ENCODE measurements around the gene PRKD1. TPM values are rescaled to one million over a fixed set of nuclear protein-coding genes. Genes with fewer than 3 reads are reported as not detected.

Gene PRKD1
- total and polyA plus RNA-seq, 2 donors (not counting 1 experiment from before 2014, with no cell fraction given): 0.03 to 4.3 TPM

DNA sequence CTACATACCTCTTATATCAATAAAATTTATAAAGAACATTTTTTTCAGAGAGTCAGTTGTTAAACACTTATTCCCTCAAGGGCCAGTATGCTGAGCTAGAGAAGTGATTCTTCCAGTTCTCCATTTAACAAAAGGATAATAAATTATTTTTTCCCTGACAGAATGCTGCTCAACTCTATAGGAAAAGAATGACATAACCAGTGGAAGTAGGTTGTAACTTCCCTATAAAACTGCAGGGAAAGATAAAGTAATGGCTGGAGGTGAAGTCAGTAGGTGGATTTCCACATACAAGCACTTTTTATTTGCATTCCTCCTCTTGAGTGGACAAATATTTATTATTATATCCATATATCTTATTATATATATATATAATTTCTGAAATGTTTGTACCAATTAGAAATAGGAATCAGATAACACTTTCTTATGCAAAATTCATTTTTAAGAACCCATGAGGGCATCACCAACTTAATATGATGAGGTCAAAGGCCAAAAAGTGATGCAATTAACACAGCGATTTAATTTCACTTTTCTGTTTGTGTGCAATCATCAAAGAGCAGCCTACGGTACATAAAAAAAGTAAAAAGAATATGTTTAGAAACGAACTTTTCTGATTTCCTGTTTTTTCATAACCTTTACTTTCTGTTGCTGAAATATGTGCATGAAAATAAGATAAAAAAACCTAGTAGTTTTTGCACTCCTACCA, 175.3 kb downstream of the PRKD1 start:
- WGBS (ENCODE audit: insufficient coverage): no CpG with 5 or more reads among the region's 3 CpGs
- TF ChIP-seq, protein P1, sequence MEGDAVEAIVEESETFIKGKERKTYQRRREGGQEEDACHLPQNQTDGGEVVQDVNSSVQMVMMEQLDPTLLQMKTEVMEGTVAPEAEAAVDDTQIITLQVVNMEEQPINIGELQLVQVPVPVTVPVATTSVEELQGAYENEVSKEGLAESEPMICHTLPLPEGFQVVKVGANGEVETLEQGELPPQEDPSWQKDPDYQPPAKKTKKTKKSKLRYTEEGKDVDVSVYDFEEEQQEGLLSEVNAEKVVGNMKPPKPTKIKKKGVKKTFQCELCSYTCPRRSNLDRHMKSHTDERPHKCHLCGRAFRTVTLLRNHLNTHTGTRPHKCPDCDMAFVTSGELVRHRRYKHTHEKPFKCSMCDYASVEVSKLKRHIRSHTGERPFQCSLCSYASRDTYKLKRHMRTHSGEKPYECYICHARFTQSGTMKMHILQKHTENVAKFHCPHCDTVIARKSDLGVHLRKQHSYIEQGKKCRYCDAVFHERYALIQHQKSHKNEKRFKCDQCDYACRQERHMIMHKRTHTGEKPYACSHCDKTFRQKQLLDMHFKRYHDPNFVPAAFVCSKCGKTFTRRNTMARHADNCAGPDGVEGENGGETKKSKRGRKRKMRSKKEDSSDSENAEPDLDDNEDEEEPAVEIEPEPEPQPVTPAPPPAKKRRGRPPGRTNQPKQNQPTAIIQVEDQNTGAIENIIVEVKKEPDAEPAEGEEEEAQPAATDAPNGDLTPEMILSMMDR (IDR thresholded peaks at IDR 0.05): no peak
- no peak for TF ChIP-seq EZH2 (IDR thresholded peaks at IDR 0.05; ENCODE audit: borderline replicate concordance, insufficient read depth, low read depth, low read length, poor library complexity, severe bottlenecking)
- Mint-ChIP-seq H3K27ac (no peak overlapping the region), H3K4me3 (no peak overlapping the region), H3K4me1 (no peaks in the 10 kb centered on the region), H3K27me3 (no peaks in the 10 kb centered on the region), H3K9me3 (ENCODE audit: insufficient read depth) (peaks cover 5% of the 10 kb centered on the region)
- ChIA-PET POLR2A (no interaction called here), CTCF (no interaction called here)
- Histone ChIP-seq H3K27me3 (replicated peaks in 1 of 4; ENCODE audit: control extremely low read depth in 1 of 4, control insufficient read depth in 3 of 4, insufficient read depth in 4 of 4, low read length in 3 of 4) (no peaks in the 10 kb centered on the region), H3K9me3 (ENCODE audit: control extremely low read depth in 1 of 3, control insufficient read depth in 2 of 3, insufficient read depth in 1 of 3, low read length in 2 of 3) (no peaks in the 10 kb centered on the region), H3K36me3 (replicated peaks in 1 of 2; ENCODE audit: control extremely low read depth in 1 of 2, control insufficient read depth in 1 of 2, extremely low read depth in 1 of 2, insufficient read depth in 2 of 2, low read length in 1 of 2) (no peaks in the 10 kb centered on the region), H3K4me2 (replicated peaks; ENCODE audit: low read depth, low read length, poor library complexity, severe bottlenecking) (no peak overlapping the region), H3K4me1 (ENCODE audit: control insufficient read depth in 2 of 2, insufficient read depth in 2 of 2, low read length in 2 of 2) (no peaks in the 10 kb centered on the region), H3K79me2 (ENCODE audit: control insufficient read depth, insufficient read depth, low read length) (no peaks in the 10 kb centered on the region), H3K27ac (ENCODE audit: low read length in 2 of 2) (no peak overlapping the region), H3K9ac (ENCODE audit: low read length) (no peak overlapping the region), H2AFZ (ENCODE audit: insufficient read depth, low read depth, low read length, poor library complexity, severe bottlenecking) (no peak overlapping the region), H3K4me3 (ENCODE audit: control extremely low read depth in 1 of 5, extremely low read depth in 1 of 5, insufficient read depth in 1 of 5, low read depth in 2 of 5, low read length in 4 of 5) (no peak overlapping the region), H4K20me1 (ENCODE audit: control insufficient read depth, insufficient read depth, low read length, poor library complexity, severe bottlenecking) (no peaks in the 10 kb centered on the region)
- ATAC-seq (ENCODE audit: low read depth): no peak
- no peak for DNase-seq
- intact Hi-C loops (cut with micrococcal nuclease): no loop called here

DNA sequence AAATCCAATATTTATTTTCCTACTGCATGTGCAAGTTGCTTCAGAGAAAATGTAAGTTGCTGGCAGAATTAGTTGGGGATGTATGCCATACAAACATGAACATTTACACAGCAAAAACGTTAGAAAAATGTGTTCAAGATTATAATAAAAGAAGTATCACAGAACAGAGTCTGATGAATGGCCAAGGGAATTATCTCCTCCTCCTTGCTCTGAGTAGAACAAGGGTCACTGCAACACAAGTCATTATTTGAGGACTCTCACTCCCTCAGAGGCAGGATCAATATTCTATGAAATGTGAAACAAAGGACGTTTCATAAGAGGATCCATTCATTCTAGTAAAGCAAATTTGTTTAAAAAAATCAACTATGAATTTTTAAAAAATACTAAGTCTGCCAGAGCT, 177.8 kb downstream of the PRKD1 start:
- ChIA-PET CTCF (no interaction called here), POLR2A (no interaction called here)
- Histone ChIP-seq H3K27ac (ENCODE audit: low read length in 2 of 2) (no peak overlapping the region), H3K4me2 (replicated peaks; ENCODE audit: low read depth, low read length, poor library complexity, severe bottlenecking) (no peak overlapping the region), H3K9me3 (ENCODE audit: control extremely low read depth in 1 of 3, control insufficient read depth in 2 of 3, insufficient read depth in 1 of 3, low read length in 2 of 3) (no peaks in the 10 kb centered on the region), H3K79me2 (ENCODE audit: control insufficient read depth, insufficient read depth, low read length) (no peaks in the 10 kb centered on the region), H4K20me1 (ENCODE audit: control insufficient read depth, insufficient read depth, low read length, poor library complexity, severe bottlenecking) (no peaks in the 10 kb centered on the region), H3K27me3 (replicated peaks in 1 of 4; ENCODE audit: control extremely low read depth in 1 of 4, control insufficient read depth in 3 of 4, insufficient read depth in 4 of 4, low read length in 3 of 4) (no peaks in the 10 kb centered on the region), H3K4me1 (ENCODE audit: control insufficient read depth in 2 of 2, insufficient read depth in 2 of 2, low read length in 2 of 2) (no peaks in the 10 kb centered on the region), H2AFZ (ENCODE audit: insufficient read depth, low read depth, low read length, poor library complexity, severe bottlenecking) (no peak overlapping the region), H3K4me3 (ENCODE audit: control extremely low read depth in 1 of 5, extremely low read depth in 1 of 5, insufficient read depth in 1 of 5, low read depth in 2 of 5, low read length in 4 of 5) (no peak overlapping the region), H3K36me3 (replicated peaks in 1 of 2; ENCODE audit: control extremely low read depth in 1 of 2, control insufficient read depth in 1 of 2, extremely low read depth in 1 of 2, insufficient read depth in 2 of 2, low read length in 1 of 2) (no peaks in the 10 kb centered on the region), H3K9ac (ENCODE audit: low read length) (no peak overlapping the region)
- WGBS (ENCODE audit: insufficient coverage): no CpG with 5 or more reads among the region's 2 CpGs
- intact Hi-C loops (cut with micrococcal nuclease): no loop called here
- Mint-ChIP-seq H3K27ac (no peak overlapping the region), H3K9me3 (ENCODE audit: insufficient read depth) (peaks cover 5% of the 10 kb centered on the region), H3K27me3 (no peaks in the 10 kb centered on the region), H3K4me1 (no peaks in the 10 kb centered on the region), H3K4me3 (no peak overlapping the region)
- DNase-seq: no peak
- no peak for TF ChIP-seq EZH2 (IDR thresholded peaks at IDR 0.05; ENCODE audit: borderline replicate concordance, insufficient read depth, low read depth, low read length, poor library complexity, severe bottlenecking)
- TF ChIP-seq, protein P1 (IDR thresholded peaks at IDR 0.05): no peak
- ATAC-seq (ENCODE audit: low read depth): no peak
